Islet of Langerhans (tissue), 1 donor: ENCODE results near the gene CERS6.
A peak's percentile ranks its signal among the peaks of the same experiment; 100 is the strongest.
"Not testable (repeated sequence)": the region's sequence is repeated elsewhere in the genome, so short reads cannot be mapped to it uniquely, and the experiment has no call there.

ENCODE experiments used
- FAIRE-seq: peaks from one replicate; lab custom pipeline; 2011; peaks lifted over from hg19 to GRCh38; lab: Jason Lieb, UNC

Gene CERS6

DNA sequence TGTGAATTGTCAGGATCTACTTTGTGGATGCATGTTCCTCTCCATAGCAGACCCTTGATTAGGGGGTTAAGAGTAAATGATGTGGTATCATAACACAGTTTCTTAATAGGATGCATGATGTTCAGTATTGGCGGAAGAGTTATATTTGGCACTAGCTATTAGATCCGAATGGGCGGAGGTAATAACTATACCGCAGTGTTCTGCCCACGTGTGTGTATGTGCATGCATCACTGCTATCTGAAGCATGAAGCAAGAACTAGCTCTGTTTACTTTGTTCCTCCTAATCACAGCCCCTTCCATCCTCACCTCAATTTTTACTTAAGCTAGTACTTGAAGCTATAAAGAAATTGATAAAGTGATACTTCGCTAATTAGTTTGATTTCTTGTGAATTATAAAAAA lies 186.8 kb downstream of the CERS6 start:
- no peak for FAIRE-seq

DNA sequence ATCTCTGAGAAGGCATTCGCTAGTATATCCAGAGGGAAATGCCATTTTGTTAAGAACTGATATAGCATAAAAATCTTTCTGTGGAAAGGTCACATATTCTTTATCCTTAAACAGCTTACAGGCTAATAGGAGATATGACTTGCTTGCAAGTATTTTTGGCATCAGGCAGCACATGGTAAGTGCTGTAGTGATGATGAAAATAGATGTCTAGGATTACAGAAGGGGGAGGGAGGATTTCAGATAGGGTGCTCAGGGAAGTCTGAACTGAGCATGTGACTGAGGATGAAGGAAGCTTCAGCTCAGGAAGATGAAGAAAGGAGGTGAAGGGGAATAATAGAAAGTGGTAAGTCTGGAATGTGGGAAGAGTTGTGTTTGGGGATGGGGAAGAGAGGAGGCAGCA lies 187.9 kb downstream of the CERS6 start:
- no peak for FAIRE-seq

DNA sequence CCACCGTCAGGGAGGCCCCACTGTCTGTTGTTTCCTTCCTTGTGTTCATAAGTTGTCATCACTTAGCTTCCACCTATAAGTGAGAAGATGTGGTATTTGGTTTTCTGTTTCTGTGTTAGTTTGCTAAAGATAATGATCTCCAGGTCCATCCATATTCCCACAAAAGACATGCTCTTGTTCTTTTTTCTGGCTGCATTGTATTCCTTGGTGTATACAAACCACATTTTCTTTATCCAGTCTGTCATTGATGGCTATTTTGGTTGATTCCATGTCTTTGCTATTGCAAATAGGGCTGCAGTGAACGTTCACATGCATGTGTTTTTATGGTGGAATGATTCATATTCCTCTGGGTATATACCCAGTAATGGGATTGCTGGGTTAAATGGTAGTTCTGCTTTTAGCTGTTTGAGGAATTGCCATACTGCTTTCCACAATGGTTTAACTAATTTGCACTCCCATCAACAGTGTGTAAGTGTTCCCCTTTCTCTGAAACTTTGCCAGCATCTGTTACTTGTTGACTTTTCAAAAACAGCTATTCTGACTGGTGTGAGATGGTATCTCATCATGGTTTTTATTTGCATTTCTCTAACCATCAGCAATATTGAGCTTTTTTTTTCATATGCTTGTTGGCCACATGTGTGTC lies 189.7 kb downstream of the CERS6 start:
- FAIRE-seq, result no peak

DNA sequence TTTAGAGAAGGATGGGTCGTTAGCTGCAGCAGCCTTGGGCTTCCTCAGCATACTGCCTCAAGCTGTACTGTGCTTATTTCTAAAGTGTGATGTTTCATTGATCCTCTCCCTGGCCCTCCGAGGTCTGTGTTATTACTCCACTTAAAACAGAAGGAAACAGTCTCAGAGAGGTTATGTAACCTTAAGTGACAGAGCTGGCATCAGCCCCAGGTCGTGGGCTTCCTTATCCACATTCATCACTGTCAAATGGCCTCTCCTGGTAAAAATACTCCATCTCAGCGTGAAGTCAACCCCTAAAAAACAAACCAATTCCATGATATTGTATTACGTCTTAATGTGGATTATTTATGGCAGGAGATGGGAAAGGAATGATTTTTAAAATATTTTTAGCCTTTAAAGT lies 193.0 kb downstream of the CERS6 start:
- FAIRE-seq, result no peak

DNA sequence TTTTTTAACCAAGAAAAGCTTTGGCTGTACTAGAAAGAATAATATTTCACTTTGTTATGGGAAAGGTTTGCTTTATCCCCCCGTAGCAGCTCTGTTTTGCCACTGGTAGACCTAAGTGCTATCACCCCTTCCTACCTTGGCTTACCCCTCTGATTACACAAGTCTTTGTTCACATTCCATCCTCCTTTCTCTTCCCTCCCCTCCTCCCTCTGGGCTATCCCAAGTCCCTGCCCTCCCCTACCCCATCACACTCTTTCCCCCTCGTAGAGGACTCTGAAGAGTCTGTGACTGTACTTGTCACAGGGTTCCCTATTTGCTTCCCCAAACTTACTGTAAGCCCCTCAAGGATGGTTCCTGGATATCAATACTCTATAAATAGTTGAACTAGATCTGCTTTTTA lies 193.5 kb downstream of the CERS6 start:
- no peak for FAIRE-seq

DNA sequence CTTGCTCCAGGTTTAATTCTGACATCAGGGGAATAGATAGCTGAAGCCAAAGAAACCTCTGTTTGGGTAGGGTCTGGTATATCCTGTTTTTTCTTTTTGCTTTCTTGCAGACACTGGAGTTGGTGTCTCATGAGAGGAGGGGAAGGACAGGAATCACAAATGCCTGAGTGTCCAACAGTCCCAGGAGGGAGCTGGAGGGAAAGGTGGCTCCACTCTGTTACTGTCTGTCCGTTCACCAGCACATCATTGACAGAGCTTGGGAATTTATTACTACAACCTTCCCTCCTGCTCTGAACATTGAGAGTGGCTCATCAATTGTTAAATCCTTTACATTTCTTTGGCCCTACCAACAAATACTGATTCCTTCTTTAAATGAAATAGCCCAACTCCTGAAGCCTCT lies 194.1 kb downstream of the CERS6 start:
- no peak for FAIRE-seq

DNA sequence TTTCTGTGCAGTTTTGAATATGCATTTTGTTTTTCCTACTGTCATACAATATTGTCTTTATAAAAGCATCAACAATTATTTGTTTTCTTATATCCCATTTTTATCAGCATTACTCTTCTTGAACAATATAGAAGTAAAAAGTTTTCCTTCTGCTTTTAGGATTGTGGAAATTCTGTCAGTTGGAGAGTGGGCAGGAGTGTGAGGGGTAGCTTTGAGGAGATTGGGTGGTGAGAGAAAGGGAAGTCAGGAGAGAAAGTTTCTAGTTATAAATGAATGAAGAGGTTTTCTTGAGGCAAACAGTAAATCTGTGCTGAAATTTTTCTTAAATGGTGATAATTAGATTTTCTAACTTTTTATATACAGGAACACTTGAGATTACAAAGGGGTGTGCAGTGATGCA lies 194.7 kb downstream of the CERS6 start:
- FAIRE-seq, result no peak

DNA sequence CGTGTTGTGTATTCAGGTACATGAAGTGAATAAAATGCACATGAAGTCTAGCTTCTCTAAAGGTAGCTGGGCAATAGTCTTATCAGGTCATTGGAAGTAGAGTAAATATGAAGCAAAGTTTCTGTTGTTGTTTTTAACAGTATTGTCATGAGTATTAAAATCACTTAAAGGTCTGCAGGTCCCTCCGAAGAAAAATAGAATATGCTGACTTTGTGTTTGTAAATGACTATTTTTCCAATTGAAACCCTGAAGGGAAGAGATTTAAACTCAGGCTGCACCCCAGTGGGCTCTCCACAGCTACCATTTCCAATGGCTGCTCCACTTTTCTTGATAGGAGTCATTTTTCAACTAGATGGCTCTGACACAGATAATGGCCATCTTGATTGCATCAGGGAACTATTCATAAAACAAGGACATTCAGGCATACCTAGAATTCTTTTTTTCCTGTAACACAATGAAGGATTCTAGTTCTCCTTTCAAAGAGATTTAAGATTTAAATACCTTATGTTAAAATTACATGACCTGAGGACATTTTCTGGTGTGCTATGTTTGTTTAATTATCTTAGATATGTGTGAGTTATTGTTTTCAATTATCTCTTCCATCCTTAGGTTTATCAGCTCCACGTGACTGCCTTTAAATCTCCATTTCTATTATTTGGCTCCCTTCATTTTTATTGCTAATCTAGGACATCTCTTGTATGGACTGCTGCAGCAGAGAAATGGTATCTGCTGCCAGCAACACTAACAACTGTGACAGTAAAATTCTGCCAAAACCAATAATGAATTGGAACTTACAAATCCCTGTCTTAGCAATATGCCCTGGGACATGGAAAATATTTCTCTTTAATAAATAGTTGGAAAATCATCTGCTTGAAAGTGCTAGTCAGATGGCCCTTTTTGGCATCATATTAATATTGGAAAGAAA lies 197.2 kb downstream of the CERS6 start:
- peak; percentile 49 for FAIRE-seq

DNA sequence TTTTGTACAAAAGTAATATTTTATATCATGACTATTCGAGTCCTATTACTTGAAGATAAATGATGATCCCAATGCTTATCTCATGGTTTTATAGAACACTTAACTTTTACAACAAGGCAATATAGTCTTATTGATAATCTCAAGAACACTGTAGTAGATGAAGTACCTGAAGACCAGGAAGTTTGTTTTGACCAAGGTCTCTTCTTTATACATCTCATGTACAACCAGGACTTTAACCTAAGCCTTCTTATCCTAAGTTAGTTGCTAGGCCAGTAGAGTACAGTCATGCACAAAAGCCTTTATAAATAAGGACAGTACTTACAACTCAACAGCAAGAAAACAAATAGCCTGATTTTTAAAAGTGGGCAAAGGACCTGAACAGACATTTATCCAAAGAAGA lies 198.6 kb downstream of the CERS6 start:
- FAIRE-seq, result no peak

DNA sequence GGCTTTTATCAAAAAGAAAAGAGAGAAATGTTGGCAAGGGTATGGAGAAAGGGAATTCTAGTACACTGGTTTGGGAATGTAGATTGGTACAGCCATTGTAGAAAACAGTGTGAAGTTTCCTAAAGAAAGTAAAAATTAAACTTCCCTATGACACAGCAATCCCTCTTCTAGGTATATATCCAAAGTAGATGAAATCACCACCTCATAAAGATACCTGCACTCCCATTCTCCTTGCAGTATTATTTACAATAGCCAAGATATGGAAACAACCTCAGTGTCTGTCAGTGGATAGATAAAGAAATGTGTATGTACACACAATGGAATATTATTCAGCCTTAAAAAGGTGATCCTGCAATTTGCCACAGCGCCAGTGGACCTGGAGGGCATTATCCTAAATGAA lies 199.1 kb downstream of the CERS6 start:
- no peak for FAIRE-seq

DNA sequence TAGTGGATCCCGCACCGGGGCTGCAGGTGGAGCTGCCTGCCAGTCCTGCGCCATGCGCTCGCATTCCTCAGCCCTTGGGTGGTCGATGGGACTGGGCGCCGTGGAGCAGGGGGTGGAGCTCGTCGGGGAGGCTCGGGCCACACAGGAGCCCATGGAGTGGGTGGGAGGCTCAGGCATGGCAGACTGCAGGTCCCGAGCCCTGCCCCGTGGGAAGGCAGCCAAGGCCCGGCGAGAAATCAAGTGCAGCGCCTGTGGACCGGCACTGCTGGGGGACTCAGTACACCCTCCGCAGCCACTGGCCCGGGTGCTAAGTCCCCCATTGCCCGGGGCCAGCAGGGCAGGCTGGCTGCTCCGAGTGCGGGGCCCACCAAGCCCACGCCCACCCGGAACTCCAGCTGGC lies 201.3 kb downstream of the CERS6 start:
- FAIRE-seq, result not testable (repeated sequence)

DNA sequence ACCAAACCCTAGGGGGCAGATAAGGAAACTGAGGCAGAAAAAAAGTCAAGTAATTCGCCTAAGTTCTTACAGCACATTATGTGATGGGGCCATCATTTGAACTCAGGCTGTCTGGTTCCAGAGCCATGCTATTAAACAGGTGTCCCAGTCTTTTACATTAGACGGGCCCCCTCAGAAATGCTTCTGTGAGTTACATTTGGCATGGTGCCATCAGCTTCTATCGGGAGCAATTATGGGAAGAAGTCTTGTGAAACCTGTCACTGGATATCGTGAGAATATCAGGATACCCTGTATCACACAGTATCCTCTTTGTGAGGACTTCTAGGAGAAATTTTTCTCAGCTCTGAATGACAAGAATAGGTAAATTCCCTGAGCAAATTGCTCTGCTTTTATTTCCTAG lies 202.6 kb downstream of the CERS6 start:
- FAIRE-seq, result no peak

DNA sequence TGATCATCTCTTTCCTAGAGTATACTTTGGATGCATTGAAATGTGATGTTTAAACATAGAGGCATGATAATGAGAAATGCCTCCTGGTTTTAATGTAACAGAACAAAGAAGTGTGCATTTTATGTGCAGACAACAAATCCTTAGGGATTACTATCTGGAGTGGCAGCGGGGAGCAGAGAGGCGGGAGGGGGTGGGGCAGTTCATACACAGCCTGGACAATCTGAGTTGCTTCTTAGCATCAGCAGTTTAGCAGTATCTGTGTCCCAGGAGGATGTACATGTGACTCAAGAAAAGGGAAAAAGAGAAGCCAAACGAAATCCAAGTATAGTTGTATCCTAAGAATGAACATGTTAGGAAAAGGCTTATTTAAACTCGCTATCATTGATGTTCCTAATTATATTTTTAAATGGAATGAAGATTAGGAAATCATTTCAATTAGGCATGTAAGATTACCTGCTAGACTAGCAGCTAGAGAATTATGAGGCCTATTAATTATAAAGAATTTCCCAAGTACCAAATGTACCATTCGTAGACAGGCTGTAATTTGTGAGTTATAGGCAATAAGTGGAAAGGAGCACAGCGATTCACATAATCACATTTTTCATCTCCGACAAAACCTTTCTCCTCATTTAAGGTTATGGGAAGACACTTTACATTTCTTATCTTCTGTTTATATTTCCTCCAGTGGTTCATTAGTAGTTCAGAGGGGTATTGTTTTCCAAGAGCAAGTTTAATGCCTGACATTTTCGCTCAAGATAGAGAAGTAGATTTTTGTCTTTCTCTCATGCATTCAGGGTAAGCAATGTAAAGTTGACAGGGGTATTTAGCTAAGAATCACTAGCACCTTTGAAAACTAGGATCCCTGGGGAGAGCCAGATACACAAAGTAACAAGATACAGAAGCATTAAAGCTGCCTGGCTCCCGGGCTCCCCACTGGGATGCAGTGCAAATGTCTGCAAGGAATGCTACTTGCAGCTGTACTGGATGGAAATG lies 205.1 kb downstream of the CERS6 start:
- no peak for FAIRE-seq

DNA sequence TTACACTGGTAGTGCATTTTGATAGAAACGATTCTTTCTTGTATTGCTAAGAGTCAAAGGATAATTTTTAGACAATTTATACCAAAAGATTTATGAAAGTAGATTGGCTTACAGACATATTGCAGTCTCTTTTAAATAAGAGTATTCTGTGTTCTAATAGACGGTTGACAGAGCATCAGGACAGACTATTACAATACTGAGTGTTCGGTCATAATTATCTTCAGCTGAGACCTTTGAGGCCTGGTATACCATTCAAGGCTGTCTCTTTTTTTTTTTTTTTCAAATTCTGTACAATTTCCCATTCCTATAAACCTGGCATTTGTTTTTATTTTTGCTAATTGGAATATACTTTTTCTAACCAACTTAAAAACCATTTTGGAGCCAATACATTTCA lies 205.8 kb downstream of the CERS6 start:
- no peak for FAIRE-seq

DNA sequence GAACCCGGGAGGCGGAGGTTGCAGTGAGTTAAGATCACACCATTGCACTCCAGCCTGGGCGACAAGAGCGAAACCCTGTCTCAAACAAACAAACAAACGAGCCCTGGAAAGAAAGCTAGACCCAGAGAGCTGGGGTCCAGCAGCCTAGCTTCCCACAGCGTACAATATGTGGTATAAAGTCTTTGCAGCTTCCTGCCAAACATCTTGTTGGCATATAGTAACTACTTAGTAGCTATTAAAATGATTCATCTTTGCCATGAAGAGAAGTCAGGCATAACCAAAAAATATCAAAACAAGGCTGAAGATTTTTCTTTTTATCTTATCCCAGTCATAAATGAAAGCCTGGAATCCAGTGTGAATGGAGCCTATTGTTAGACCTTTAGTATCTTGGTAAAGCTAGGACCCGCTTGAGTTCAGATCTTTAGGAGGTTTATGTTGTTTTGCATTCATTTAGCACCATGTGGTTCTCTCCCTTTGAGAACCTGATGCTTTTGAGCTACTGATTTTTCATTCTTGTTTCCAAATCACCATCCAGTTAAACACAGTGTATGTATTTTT lies 206.7 kb downstream of the CERS6 start:
- no peak for FAIRE-seq

DNA sequence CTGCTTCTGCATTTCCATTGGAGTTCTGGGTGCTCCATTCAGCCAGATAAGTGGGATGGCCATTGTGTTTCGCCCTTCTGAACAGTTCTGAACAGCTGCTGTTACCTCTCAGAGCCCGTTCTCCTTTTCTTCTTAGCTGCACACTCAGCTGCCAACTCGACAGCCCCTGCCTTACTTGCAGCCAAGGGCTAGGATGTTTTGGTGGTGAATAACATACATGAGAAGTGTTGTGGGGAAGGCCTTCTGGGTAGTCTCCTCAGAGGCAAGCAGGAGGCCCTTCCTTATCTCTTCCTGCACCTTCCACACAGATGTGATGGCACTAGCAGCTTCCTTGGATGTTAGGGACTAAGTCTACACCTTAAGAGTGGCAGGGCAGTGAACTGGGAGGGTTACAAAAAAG lies 207.9 kb downstream of the CERS6 start:
- no peak for FAIRE-seq

DNA sequence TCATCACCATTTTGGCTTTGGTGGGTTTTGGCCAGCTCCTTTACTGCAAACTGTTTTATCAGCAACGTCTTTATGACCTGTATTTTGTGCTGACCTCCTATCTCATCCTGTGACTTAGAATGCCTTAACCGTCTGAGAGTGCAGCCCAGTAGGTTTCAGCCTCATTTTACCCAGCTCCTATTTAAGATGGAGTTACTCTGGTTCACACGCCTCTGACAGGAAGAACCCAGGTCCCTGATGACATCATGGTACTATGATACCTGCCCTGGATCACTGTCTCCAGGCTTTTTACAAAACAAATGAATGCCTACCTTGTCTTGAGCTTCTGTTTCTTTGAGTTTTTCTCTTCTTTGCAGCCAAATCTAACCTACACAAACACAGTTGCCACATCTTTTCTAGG lies 208.6 kb downstream of the CERS6 start:
- FAIRE-seq, result not testable (repeated sequence)

DNA sequence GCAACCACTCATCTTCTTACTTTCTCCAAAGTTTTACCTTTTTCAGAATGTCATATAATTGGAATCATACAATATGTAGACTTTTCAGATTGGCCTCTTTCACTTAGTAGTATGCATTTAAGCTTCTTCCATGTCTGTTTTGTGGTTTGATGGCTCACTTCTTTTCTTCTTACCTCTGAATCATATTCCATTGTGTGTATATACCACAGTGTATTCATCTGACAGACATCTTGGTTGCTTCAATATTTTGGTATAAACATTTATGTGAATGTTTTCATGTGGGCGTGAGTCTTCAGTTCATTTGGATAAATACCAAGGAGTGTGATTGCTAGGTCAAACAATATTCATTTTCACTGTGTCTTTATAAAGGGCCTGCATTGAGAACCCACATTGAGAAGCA lies 210.3 kb downstream of the CERS6 start:
- FAIRE-seq, result no peak

DNA sequence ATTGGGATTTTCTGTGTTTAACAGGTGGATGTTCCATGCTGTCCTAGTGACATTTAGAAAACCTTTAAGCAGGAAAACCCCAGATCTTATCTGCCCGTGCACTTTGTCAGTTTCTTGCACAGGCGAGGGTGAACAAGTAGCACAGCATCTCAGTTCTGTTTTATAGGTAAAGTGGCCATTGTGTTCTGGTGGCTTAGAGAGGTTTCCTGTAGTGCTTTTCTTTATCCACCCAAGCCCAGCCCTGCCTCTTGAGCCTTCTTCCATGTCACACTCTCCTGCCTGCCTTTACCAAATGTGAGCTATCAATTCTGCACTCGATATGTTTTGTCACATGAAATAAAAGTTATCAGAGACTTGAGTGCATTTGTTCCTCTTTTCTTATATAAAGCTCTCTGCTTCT lies 211.1 kb downstream of the CERS6 start:
- no peak for FAIRE-seq

DNA sequence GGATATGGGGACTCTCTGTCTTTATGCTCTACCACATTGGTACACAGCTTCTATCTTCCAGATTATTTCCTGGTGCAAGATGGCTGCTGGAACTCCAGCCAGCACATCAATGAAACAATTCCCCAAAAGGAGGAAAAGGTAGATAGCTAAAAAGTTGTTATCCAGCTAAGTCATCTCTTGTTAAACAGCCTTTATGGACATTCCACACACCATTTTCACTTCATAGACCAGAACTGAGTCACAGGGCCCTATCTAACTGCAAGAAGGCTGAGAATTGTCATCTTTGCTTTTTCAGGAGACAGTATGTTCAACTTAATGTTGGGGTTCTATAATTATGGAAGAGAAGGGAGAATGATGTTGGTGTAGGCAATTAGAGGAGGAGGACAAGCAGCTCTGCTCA lies 213.1 kb downstream of the CERS6 start:
- FAIRE-seq, result no peak

DNA sequence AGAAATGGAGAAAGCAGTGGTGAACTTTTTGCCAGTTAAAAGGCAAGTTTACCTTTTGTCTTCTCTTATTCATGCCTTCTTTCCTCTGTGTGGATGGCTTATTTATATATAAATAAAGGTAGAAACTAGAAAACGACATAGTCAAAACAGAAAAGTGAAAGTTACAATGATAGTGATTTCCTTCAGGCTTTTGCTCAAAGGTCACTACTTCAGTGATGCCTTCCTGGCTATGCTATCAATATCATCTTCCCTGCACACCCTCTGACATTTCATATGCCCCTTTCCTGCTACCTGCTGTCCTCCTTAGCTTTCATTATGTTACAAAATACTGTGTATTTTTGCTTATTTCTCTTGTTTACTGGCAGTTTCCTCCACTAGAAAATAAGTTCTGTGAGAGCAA lies 214.4 kb downstream of the CERS6 start:
- FAIRE-seq, result no peak

DNA sequence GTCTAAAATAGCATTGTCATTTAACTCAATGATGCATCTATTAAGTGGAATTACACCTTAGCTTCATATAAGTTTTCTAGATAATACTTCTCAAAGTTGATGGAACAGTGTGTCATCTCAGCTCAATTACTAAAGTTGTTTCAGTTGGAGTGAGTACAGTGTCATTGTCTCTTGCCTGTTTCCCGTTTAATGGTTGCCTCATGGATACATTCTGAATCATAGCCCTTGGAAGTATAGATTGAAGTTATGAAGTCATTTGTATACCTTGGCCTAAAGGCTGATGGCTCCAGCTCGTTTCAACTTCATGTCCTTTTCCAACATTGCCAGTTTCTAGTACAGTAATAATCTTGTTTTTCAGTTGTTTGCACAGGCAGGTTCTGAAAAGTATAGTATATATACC lies 215.9 kb downstream of the CERS6 start:
- no peak for FAIRE-seq
